Measurements from ENCODE around the gene PDIA2. TPM values are rescaled to one million over a fixed set of nuclear protein-coding genes. Genes with fewer than 3 reads are reported as not detected.
"Not testable (repeated sequence)": the region's sequence is repeated elsewhere in the genome, so short reads cannot be mapped to it uniquely, and the experiment has no call there.

Gene PDIA2
- total RNA-seq, 2 donors from 2014 or later, result 2.1 TPM; not detected in 1

GRCh38 chr16:325375-326145, 42.6 kb downstream of the PDIA2 start:
- no peak overlapping the region for H3K27ac ChIP-seq
- intact Hi-C loops (cut with DNase I), result no loop called here
- no peaks in the 10 kb centered on the region for H3K27me3 ChIP-seq (replicated peaks; ENCODE audit: insufficient read depth)
- H3K9me3 ChIP-seq, result no peaks in the 10 kb centered on the region
- WGBS, result 93% methylated on average over 28 of the region's 28 CpGs
- no peak for DNase-seq (ENCODE audit: low spot score)
- TF ChIP-seq, protein P1, sequence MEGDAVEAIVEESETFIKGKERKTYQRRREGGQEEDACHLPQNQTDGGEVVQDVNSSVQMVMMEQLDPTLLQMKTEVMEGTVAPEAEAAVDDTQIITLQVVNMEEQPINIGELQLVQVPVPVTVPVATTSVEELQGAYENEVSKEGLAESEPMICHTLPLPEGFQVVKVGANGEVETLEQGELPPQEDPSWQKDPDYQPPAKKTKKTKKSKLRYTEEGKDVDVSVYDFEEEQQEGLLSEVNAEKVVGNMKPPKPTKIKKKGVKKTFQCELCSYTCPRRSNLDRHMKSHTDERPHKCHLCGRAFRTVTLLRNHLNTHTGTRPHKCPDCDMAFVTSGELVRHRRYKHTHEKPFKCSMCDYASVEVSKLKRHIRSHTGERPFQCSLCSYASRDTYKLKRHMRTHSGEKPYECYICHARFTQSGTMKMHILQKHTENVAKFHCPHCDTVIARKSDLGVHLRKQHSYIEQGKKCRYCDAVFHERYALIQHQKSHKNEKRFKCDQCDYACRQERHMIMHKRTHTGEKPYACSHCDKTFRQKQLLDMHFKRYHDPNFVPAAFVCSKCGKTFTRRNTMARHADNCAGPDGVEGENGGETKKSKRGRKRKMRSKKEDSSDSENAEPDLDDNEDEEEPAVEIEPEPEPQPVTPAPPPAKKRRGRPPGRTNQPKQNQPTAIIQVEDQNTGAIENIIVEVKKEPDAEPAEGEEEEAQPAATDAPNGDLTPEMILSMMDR (IDR thresholded peaks at IDR 0.05), result no peak
- TF ChIP-seq POLR2AphosphoS5 (IDR thresholded peaks at IDR 0.05) (no peak), POLR2A (IDR thresholded peaks at IDR 0.05) (no peak)
- H3K4me1 ChIP-seq (replicated peaks), result peaks cover 9% of the 10 kb centered on the region
- no peak overlapping the region for H3K4me3 ChIP-seq
- H3K36me3 ChIP-seq, result no peaks in the 10 kb centered on the region

DNA sequence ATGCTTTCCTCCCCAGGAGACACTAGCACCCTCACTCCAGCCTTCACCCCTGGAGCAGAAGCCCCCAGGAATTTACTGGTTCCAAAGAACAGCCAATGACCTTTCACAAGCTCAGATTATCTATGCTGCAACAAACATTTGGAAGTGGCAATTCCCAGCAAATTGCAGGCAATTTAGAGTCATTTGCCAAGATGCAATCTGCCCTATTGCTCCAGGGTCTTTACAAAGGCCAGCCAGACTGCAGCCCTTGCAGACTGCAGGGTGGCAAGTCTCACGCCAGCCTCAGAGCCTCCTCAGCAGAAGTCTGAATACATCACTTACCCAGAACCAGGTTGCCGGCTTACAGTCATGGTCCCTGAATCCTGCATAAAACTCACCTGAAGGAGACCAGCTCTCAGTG, 47.8 kb downstream of the PDIA2 start:
- intact Hi-C loops (cut with DNase I), result no loop called here
- Histone ChIP-seq H3K4me3 (no peak overlapping the region), H3K4me1 (replicated peaks) (peaks cover 13% of the 10 kb centered on the region), H3K27ac (no peak overlapping the region), H3K27me3 (replicated peaks; ENCODE audit: insufficient read depth) (no peaks in the 10 kb centered on the region), H3K9me3 (no peaks in the 10 kb centered on the region), H3K36me3 (no peaks in the 10 kb centered on the region)
- DNase-seq (ENCODE audit: low spot score), result no peak
- TF ChIP-seq POLR2A (IDR thresholded peaks at IDR 0.05), result no peak
- TF ChIP-seq, protein P1 (IDR thresholded peaks at IDR 0.05), result no peak
- WGBS, result 71% methylated on average over 2 of the region's 2 CpGs

DNA sequence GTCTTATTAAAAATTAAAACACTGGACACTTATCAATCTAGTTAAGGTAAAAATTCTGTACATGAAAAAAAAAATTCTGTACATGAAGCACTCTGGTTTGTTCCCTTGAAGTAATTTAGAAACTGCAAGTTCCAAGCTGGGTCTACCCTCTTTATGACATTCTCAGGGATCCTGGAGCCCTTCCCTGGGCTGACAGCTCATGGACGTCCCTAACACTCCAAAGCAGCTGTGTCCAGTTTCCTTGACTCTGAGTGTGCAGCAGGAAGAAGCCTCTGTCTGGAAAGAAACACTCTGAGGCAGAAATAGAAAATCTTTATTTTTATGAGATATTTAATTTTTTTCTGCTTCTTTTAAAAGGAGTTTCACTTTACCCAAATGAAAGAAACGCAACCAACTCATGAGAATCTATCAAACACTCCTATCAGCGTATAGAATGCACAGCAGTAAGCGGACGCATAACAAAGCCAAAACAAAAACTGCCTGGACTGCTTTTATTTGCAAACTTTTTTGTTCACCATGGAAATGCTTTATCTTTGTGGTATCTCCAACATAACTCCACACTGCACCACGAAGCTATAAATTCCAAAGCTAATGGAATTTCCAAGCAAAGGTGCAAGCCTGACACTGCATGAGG, 48.3 kb downstream of the PDIA2 start:
- 27% methylated on average over 6 of the region's 6 CpGs for WGBS
- intact Hi-C loops (cut with DNase I); H3K9me3 ChIP-seq; DNase-seq (ENCODE audit: low spot score); H3K27me3 ChIP-seq (replicated peaks; ENCODE audit: insufficient read depth); H3K36me3 ChIP-seq; H3K27ac ChIP-seq; H3K4me3 ChIP-seq: not testable (repeated sequence)
- peaks cover 13% of the 10 kb centered on the region for H3K4me1 ChIP-seq (replicated peaks)

DNA sequence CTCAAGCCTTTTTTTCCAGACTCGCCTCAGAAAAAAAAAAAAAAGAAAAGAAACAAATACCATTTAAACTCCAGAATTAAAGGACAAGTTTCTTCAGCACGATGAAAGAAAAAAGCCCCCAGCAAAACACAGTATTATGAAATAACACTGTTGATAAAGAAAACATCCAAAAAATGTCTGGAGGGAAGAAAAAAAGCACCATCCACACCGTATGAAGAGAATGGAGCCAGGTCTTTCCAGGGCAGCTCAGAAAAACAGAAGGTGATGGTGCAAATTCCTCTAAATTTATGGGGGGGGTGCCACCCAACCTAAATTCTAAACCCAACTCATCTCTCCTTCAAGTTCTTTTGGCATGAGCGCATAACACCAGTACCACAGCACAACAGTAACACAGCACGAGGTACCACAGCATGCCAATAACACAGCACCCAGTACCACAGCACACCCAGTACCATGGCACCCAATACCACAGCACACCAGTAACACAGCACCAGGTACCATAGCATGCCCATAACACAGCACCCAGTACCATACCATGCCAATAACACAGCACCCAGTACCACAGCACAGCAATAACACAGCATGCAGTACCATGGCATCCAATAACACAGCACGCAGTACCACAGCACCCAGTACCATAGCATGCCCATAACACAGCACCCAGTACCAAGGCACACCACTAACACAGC, 50.6 kb downstream of the PDIA2 start:
- intact Hi-C loops (cut with DNase I), result no loop called here
- Histone ChIP-seq H3K9me3 (no peaks in the 10 kb centered on the region), H3K27me3 (replicated peaks; ENCODE audit: insufficient read depth) (no peaks in the 10 kb centered on the region), H3K27ac (no peak overlapping the region), H3K4me3 (no peak overlapping the region), H3K4me1 (replicated peaks) (peaks cover 4% of the 10 kb centered on the region), H3K36me3 (no peaks in the 10 kb centered on the region)
- 76% methylated on average over 6 of the region's 6 CpGs for WGBS
- no peak for DNase-seq (ENCODE audit: low spot score)
- TF ChIP-seq POLR2A (IDR thresholded peaks at IDR 0.05) (no peak), POLR2AphosphoS5 (IDR thresholded peaks at IDR 0.05) (no peak)
- TF ChIP-seq, protein P1 (IDR thresholded peaks at IDR 0.05), result no peak

DNA sequence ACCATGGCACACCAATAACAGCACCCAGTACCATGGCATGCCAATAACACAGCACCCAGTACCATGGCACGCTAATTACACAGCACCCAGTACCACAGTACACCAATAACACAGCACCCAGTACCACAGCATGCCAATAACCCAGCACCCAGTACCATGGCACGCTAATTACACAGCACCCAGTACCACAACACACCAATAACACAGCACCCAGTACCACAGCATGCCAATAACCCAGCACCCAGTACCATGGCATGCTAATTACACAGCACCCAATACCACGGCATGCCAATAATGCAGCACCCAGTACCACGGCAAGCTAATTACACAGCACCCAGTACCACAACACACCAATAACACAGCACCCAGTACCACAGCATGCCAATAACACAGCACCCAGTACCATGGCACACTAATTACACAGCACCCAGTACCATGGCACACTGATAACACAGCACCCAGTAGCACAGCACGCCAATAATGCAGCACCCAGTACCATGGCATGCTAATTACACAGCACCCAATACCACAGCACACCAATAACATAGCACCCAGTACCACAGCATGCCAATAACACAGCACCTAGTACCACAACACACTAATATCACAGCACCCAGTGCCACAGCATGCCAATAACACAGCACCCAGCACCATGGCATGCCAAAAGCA, 51.3 kb downstream of the PDIA2 start:
- not testable (repeated sequence) for DNase-seq (ENCODE audit: low spot score)

GRCh38 chr16:334861-335632, 52.1 kb downstream of the PDIA2 start:
- H3K4me1 ChIP-seq (replicated peaks); H3K27me3 ChIP-seq (replicated peaks; ENCODE audit: insufficient read depth); H3K4me3 ChIP-seq; H3K27ac ChIP-seq; H3K36me3 ChIP-seq; intact Hi-C loops (cut with DNase I); H3K9me3 ChIP-seq; DNase-seq (ENCODE audit: low spot score): not testable (repeated sequence)
- 70% methylated on average over 11 of the region's 11 CpGs for WGBS

More for the DNA sequence above, 51.3 kb downstream of the PDIA2 start:
- H3K36me3 ChIP-seq; H3K4me1 ChIP-seq (replicated peaks); H3K9me3 ChIP-seq; H3K27ac ChIP-seq; H3K4me3 ChIP-seq; H3K27me3 ChIP-seq (replicated peaks; ENCODE audit: insufficient read depth); intact Hi-C loops (cut with DNase I): not testable (repeated sequence)
- 94% methylated on average over 5 of the region's 5 CpGs for WGBS
